GM12873 (cell line): ENCODE results near the gene LRRC31.

ENCODE experiments used
- CTCF ChIP-seq: IDR thresholded peaks from 2 replicates; pipeline ENCODE4 v1.5.1; 2012; ENCODE audit warnings: low read depth, mild to moderate bottlenecking, moderate library complexity, low read length, control low read depth; ENCODE audit not compliant: insufficient read depth; ENCODE audit errors: missing control alignments

LRRC31 gene

GRCh38 chr3:169869484-169870220 lies at the start of gene LRRC31:
TSS of gene LRRC31 (minus strand) at chr3:169869935. CDS start at chr3:169869807, 128 bp downstream.
- TF ChIP-seq CTCF = no peak

- no peak for TF ChIP-seq CTCF
These were observed 44.6 kb upstream of the LRRC31 start for GRCh38 chr3:169914321-169914720.

GRCh38 chr3:169913323-169913722 lies 43.6 kb upstream of the LRRC31 start:
- no peak for TF ChIP-seq CTCF

- TF ChIP-seq CTCF = no peak
These were observed 41.5 kb upstream of the LRRC31 start, which contains the start of gene SAMD7 for GRCh38 chr3:169911272-169911671. TSS of gene SAMD7 (plus strand) at chr3:169911572. CDS start at chr3:169919499, 7,927 bp downstream.

GRCh38 chr3:169907944-169908343 lies 38.2 kb upstream of the LRRC31 start:
- TF ChIP-seq CTCF = no peak

- TF ChIP-seq CTCF = no peak
These were observed 37.7 kb upstream of the LRRC31 start for GRCh38 chr3:169907476-169907875.

- no peak for TF ChIP-seq CTCF
These were observed 35.7 kb upstream of the LRRC31 start for GRCh38 chr3:169905404-169905803.

- TF ChIP-seq CTCF = no peak
These were observed 31.7 kb upstream of the LRRC31 start for GRCh38 chr3:169901453-169901852.
